HepG2 (cell line): Measurements from ENCODE around the gene RIPOR1. TPM values are rescaled to one million over a fixed set of nuclear protein-coding genes. Genes with fewer than 3 reads are reported as not detected.

Experiments
- ATAC-seq: fragments of 200-7000 bp; cut with Tn5 transposase; 3 replicates; pipeline ENCODE4 v1.9.1; 2020; ENCODE audit warnings: mild to moderate bottlenecking, moderate library complexity
- BruUV-seq: library from RNA; stranded (reverse); fragments of 400-500 nt; replicated peaks from 2 replicates; lab custom pipeline; 2021; lab: Mats Ljungman, UMichigan
- CTCF ChIA-PET: fragments of 300-600 bp; formaldehyde crosslinking; extraction: SDS; loops from one replicate; lab custom pipeline; 2021; ENCODE audit warnings: low total read pairs, inconsistent platforms, low intra/inter-chr PET ratio; lab: Yijun Ruan, JAX
- POLR2A ChIA-PET: fragments of 350-600 bp; sonication (Branson Sonifier 250); formaldehyde crosslinking; loops from one replicate; lab custom pipeline; 2020; ENCODE audit warnings: antibody characterized with exemption, inconsistent platforms; lab: Yijun Ruan, JAX
- DNase-seq: peaks from one replicate; pipeline ENCODE4 v3.0.0-alpha.2; 2015; ENCODE audit warnings: low spot score
- FAIRE-seq: peaks from 3 replicates; lab custom pipeline; 2011; peaks lifted over from hg19 to GRCh38; lab: Jason Lieb, UNC
- H2AFZ ChIP-seq: one replicate; pipeline ENCODE4 v1.6.1; 2011; ENCODE audit warnings: low read length, inconsistent platforms
- H3K27ac ChIP-seq: fragments of 300-600 bp; 3 replicates; pipeline ENCODE4 v1.8.0; 2011; ENCODE audit warnings: mixed run types, mild to moderate bottlenecking, mixed read lengths, low read length, inconsistent platforms; ENCODE audit not compliant: insufficient read depth; ENCODE audit errors: extremely low read length
- H3K27me3 ChIP-seq, 2 experiments: fragments of 200-600 bp in 1 of 2; 2 replicates in 1 of 2; 3 replicates in 1 of 2; pipeline versions ENCODE4 v1.6.0 to v1.8.0; 2011; ENCODE audit warnings: low read length in 2 of 2, mild to moderate bottlenecking in 2 of 2, moderate library complexity in 2 of 2, inconsistent platforms in 1 of 2; ENCODE audit not compliant: insufficient read depth in 2 of 2, control insufficient read depth in 1 of 2
- H3K36me3 ChIP-seq, 2 experiments: fragments of 200-600 bp in 1 of 2; replicated peaks in 1 of 2; 2 replicates in 1 of 2; 3 replicates in 1 of 2; pipeline versions ENCODE4 v1.5.1 to v1.8.0; 2011; ENCODE audit warnings: low read length in 2 of 2, inconsistent platforms in 1 of 2; ENCODE audit not compliant: insufficient read depth in 2 of 2, control insufficient read depth in 1 of 2
- H3K4me1 ChIP-seq: 2 replicates; pipeline ENCODE4 v1.5.1; 2012; ENCODE audit warnings: low read length, inconsistent platforms; ENCODE audit not compliant: insufficient read depth
- H3K4me2 ChIP-seq: 2 replicates; pipeline ENCODE4 v1.6.0; 2011; ENCODE audit warnings: low read depth, low read length, inconsistent platforms
- H3K4me3 ChIP-seq, 3 experiments: fragments of 200-600 bp in 1 of 3; sonication (generic), shearing (Covaris generic) in 1 of 3; replicated peaks in 1 of 3; 2 replicates each; pipeline ENCODE4 v1.5.1; 2011 to 2016; ENCODE audit warnings: low read length in 3 of 3, inconsistent platforms in 2 of 3, low read depth in 2 of 3, mild to moderate bottlenecking in 2 of 3, control low read depth in 1 of 3, mixed read lengths in 1 of 3; ENCODE audit not compliant: insufficient read depth in 1 of 3
- H3K79me2 ChIP-seq: one replicate; pipeline ENCODE4 v1.6.1; 2011; ENCODE audit warnings: low read length, inconsistent platforms; ENCODE audit not compliant: insufficient read depth
- H3K9ac ChIP-seq: 2 replicates; pipeline ENCODE4 v1.6.0; 2011; ENCODE audit warnings: mild to moderate bottlenecking, low read depth, low read length, inconsistent platforms; ENCODE audit not compliant: insufficient read depth
- H3K9me3 ChIP-seq: 2 replicates; pipeline ENCODE4 v1.5.1; 2012; ENCODE audit warnings: mild to moderate bottlenecking, low read length
- H4K20me1 ChIP-seq: 2 replicates; pipeline ENCODE4 v1.6.0; 2011; ENCODE audit warnings: inconsistent platforms, mild to moderate bottlenecking, low read length, moderate library complexity; ENCODE audit not compliant: insufficient read depth
- ATF7 ChIP-seq, 2 experiments: fragments of 450-650 bp in 1 of 2; sonication (generic) in 1 of 2; formaldehyde crosslinking in 1 of 2; IDR thresholded peaks; 2 replicates each; pipeline versions ENCODE4 v1.4.0 to v1.6.1; 2016 to 2020; ENCODE audit warnings: antibody characterized with exemption in 1 of 2, mild to moderate bottlenecking in 1 of 2, missing genetic modification reagents in 1 of 2
- FOSL1 ChIP-seq: sonication (generic); formaldehyde crosslinking; IDR thresholded peaks from 2 replicates; pipeline ENCODE4 v1.9.0; 2021; ENCODE audit warnings: missing genetic modification reagents, borderline replicate concordance
- MAFK ChIP-seq, 2 experiments: IDR thresholded peaks in 1 of 2; conservative IDR thresholded peaks in 1 of 2; 2 replicates each; pipeline ENCODE4 v1.6.1; 2011; ENCODE audit warnings: improper control_type of control experiment in 2 of 2, low read length in 2 of 2
- TMF1 ChIP-seq: sonication (generic); formaldehyde crosslinking; IDR thresholded peaks from 2 replicates; pipeline ENCODE4 v1.8.1; 2022; ENCODE audit warnings: low read depth, missing genetic modification reagents
- U2AF1 ChIP-seq: fragments of 200-400 bp; formaldehyde crosslinking; optimal IDR thresholded peaks from 2 replicates; pipeline ENCODE3; 2017; ENCODE audit warnings: mild to moderate bottlenecking, low read depth, low read length
- ZNF225 ChIP-seq: sonication (generic); formaldehyde crosslinking; IDR thresholded peaks from 2 replicates; pipeline ENCODE4 v1.4.0; 2020; ENCODE audit warnings: mild to moderate bottlenecking, missing genetic modification reagents
- ZNF326 ChIP-seq: sonication (generic); formaldehyde crosslinking; IDR thresholded peaks from 2 replicates; pipeline ENCODE4 v1.4.0; 2020; ENCODE audit warnings: missing genetic modification reagents, borderline replicate concordance
- ZNF790 ChIP-seq: sonication (generic); formaldehyde crosslinking; IDR thresholded peaks from 2 replicates; pipeline ENCODE4 v1.8.0; 2022; ENCODE audit warnings: missing genetic modification reagents, mild to moderate bottlenecking, borderline replicate concordance
- WGBS: methylation state at CpG from one replicate; pipeline ENCODE4 v1.1.6; 2017; ENCODE audit warnings: low lambda C conversion rate; 5-methylcytosine and 5-hydroxymethylcytosine counted together
- in situ Hi-C: cut with HindIII; loops from 2 replicates; pipeline ENCODE4 v1.10.0; 2017; ENCODE audit warnings: low pct_unique_long_range_greater_than_20kb; ENCODE audit not compliant: extremely low pct_ligation_motif_present
- intact Hi-C: fragments of 100-400 bp; cut with micrococcal nuclease; formaldehyde crosslinking; loops from one replicate; pipeline ENCODE4 v1.10.0; 2022; ENCODE audit not compliant: unreplicated experiment
- polyA plus RNA-seq, 8 experiments: library from polyadenylated mRNA; depleted of rRNA in 3 of 8; stranded (reverse) in 7 of 8; unstranded in 1 of 8; fragments of >200 nt; fragmentation: Illumina TruSeq in 4 of 8; extraction: Trizol in 4 of 8; gene quantifications; 2 replicates each; pipeline versions ENCODE4 v1.2.1 to v1.2.3, GENCODE V29; 2011 to 2016; ENCODE audit warnings: low read depth in 4 of 8, missing spikeins in 1 of 8, mixed read lengths in 1 of 8; ENCODE audit not compliant: insufficient read depth in 1 of 8
- total RNA-seq, 5 experiments: library from RNA; depleted of rRNA; stranded (reverse); fragments of >200 nt; fragmentation: Illumina TruSeq; extraction: Trizol; gene quantifications; 2 replicates each; pipeline ENCODE4 v1.2.3, GENCODE V29; 2016; ENCODE audit warnings: low read depth in 1 of 5

RIPOR1 gene
- total and polyA plus RNA-seq, 2 of the 13 experiments (the other 11 are each of a cell fraction or from before 2014, with no cell fraction given): 4.6 to 8.1 TPM

- Histone ChIP-seq H4K20me1 (no peaks in the 10 kb centered on the region), H3K4me2 (no peak overlapping the region), H3K27me3 (peaks cover 0 to 13% of the 10 kb centered on the region in 2 experiments; a peak in 1 of 5 replicates), H3K79me2 (no peaks in the 10 kb centered on the region), H3K9me3 (no peaks in the 10 kb centered on the region), H3K9ac (no peak overlapping the region), H2AFZ (no peak overlapping the region), H3K4me3 (no peak overlapping the region), H3K4me1 (peaks cover 31% of the 10 kb centered on the region), H3K36me3 (no peaks in the 10 kb centered on the region), H3K27ac (no peak overlapping the region)
- CTCF ChIA-PET: no interaction called here
- POLR2A ChIA-PET: interaction anchor here (1.1 to 1.2 kb wide), 2 partner anchors 46 to 290 kb away, joined by 3 read pairs; partner anchors contain the start of genes CTCF, RANBP10 and TSNAXIP1
- BruUV-seq: no TSS peak
- TF ChIP-seq ZNF326 (CRISPR knock-in tag) (no peak), ZNF225 (CRISPR knock-in tag) (no peak), FOSL1 (CRISPR knock-in tag) (no peak), ZNF790 (CRISPR knock-in tag) (no peak), U2AF1 (no peak), MAFK (conservative IDR thresholded peaks at IDR 0.05 in 1 of 2, IDR thresholded peaks at IDR 0.05 in 1 of 2; ENCODE audit: low read length in 2 of 2) (peak; percentile 42 to 50; a peak in 3 of 4 replicates), TMF1 (no peak), ATF7 (IDR thresholded peaks at IDR 0.05) (peak; percentile 29; the same call in 1 of the 2 replicates), ATF7 (CRISPR knock-in tag; IDR thresholded peaks at IDR 0.05) (no peak)
- FAIRE-seq: no peak
- no peak for DNase-seq
- in situ Hi-C loops: loop anchor here (5.0 kb wide), 1 partner anchor 34 kb away; the partner anchor contains the start of genes AGRP and ATP6V0D1
- 74% methylated on average over 12 of the region's 12 CpGs for WGBS
- ATAC-seq: no peak
- intact Hi-C loops: no loop called here
Measured at GRCh38 chr16:67516296-67517154, 12.1 kb upstream of the RIPOR1 start.
